Hematopoietic multipotent progenitor cell treated with erythropoietin and hydrocortisone succinate and interleukin-3 and kit ligand, for 8 days (in vitro differentiated cells): ENCODE data around the gene DNAJB1.

ENCODE experiments used
- DNase-seq: peaks from one replicate; pipeline ENCODE4 v3.0.0-alpha.2; 2015

DNAJB1 gene

DNA sequence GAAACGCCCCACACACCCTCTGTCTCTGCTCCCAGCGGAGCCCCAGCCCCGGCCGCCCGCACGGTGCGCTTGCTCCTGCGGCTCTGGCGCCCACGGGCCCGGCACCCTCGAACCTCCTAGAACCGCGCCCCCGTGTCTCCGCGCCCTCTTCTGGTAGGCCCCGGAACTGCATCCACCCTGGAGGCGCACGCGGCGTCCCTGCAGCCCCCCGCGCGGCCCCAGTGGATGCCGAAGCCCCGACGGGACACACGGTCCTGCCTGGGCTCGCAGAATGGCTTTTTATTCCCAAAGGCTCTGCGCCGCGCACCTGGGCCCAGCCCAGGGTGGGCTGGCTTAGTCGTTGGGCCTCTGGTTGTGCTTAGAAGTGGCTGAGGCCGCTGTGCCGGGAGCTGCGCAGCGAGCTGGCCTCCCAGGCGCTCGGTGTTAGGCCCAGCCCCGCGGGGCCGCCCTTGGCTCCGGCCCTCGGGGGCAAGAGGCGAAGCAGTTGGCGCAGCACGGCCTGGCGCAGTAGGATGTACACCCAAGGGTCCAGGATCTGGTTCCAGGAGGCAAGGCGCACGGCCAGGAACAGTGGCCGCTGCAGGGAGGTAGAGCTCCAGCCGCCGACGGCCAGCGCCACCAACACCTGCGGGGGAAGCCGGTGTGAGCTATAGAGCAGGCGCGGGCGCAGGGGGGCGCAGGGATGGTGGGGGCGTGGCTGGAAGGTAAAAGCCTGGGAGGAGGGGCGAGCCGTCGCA is 45.8 kb downstream of the DNAJB1 start:
- DNase-seq = peak; percentile 68

DNA sequence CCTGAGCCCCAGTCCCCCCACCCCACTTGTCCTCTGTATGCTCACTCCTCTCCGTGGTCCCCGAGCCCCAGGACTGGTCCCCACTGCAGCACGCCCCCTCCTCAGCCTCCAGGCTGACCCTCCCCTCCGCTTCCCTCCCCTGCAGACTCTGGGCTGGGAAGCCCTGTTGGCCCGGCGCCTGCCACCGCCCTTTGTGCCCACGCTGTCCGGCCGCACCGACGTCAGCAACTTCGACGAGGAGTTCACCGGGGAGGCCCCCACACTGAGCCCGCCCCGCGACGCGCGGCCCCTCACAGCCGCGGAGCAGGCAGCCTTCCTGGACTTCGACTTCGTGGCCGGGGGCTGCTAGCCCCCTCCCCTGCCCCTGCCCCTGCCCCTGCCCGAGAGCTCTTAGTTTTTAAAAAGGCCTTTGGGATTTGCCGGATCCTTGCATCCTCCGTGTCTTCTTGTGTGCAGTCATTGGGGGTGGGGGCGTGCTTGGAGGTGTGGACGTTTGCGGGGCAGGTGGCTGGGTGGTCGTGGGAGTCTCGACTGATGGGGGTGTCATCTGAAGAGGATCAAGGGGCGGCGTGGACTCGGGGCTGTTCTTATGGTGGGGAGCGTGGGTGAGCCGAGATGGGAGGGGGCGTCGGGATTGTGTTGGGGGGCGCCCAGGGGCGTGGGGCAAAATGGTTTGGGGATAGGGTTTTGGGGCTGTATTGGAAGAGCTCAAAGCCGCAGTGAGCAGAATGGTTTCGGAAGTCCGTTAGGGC is 46.6 kb downstream of the DNAJB1 start:
- DNase-seq = no peak

DNA sequence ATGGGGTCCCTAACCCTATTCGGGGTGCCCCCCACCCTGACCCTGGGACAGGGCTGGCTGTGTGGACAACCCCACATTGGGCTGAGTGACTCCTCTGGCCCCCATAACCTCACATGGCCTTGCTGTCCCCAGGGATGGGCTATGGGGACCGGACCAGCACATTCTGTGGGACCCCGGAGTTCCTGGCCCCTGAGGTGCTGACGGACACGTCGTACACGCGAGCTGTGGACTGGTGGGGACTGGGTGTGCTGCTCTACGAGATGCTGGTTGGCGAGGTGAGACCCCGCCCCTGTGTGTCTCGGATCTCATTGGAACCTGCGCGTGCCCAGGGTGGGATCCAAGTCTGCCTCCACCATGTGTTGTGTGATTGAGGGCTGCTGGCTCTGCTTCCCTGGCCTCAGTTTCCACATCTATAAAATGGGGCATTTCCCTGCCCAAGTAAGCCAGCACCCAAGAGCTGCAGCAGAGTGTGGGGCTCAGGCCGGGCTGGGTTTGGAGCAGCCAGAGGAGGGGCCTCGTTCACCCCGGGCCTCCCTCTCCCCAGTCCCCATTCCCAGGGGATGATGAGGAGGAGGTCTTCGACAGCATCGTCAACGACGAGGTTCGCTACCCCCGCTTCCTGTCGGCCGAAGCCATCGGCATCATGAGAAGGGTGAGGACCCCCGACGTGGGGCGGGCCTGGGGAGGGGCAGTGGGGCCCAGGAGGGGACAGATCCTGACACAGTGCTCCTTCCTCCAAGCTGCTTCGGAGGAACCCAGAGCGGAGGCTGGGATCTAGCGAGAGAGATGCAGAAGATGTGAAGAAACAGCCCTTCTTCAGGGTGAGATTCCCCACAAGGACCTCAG is 47.9 kb downstream of the DNAJB1 start:
- DNase-seq = no peak

DNA sequence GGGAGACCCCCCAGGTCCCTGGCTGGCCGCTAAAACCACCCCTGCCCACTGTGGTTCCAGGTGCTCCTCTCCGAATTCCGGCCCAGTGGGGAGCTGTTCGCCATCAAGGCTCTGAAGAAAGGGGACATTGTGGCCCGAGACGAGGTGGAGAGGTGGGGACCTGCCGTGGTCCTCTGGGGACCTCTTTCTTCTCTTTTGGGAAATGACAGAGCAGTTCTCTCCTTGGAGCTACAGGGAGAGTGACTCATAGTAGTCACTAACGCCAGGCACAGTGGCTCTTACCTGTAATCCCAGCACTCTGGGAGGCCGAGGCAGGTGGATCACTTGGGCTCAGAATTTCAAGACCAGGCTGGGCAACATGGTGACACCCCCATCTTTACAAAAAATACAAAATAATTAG is 50.4 kb downstream of the DNAJB1 start:
- no peak for DNase-seq

DNA sequence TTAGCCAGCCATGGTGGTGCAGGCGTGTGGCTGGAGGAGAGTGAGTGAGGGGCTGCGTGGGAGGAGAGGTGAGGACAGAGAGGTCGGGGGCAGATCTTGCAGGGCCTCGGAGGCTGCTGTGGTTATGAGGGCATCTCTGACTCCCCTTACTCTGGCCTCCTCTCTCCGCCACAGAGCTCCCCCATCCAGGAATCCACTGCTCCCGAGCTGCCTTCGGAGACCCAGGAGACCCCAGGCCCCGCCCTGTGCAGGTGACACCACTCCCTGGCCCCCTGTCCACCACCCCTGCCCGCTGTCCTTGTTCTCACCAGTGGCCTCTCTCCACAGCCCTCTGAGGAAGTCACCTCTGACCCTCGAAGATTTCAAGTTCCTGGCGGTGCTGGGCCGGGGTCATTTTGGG is 50.8 kb downstream of the DNAJB1 start:
- DNase-seq = no peak
